Dedifferentiated amniotic fluid mesenchymal stem cell (primary cell): ENCODE measurements around the gene PIAS3.
"Not testable (repeated sequence)": the region's sequence is repeated elsewhere in the genome, so short reads cannot be mapped to it uniquely, and the experiment has no call there.

Source experiments
- DNase-seq: peaks from one replicate; pipeline ENCODE4 v3.0.0-alpha.2; 2016; ENCODE audit errors: extremely low spot score

Gene PIAS3

DNA sequence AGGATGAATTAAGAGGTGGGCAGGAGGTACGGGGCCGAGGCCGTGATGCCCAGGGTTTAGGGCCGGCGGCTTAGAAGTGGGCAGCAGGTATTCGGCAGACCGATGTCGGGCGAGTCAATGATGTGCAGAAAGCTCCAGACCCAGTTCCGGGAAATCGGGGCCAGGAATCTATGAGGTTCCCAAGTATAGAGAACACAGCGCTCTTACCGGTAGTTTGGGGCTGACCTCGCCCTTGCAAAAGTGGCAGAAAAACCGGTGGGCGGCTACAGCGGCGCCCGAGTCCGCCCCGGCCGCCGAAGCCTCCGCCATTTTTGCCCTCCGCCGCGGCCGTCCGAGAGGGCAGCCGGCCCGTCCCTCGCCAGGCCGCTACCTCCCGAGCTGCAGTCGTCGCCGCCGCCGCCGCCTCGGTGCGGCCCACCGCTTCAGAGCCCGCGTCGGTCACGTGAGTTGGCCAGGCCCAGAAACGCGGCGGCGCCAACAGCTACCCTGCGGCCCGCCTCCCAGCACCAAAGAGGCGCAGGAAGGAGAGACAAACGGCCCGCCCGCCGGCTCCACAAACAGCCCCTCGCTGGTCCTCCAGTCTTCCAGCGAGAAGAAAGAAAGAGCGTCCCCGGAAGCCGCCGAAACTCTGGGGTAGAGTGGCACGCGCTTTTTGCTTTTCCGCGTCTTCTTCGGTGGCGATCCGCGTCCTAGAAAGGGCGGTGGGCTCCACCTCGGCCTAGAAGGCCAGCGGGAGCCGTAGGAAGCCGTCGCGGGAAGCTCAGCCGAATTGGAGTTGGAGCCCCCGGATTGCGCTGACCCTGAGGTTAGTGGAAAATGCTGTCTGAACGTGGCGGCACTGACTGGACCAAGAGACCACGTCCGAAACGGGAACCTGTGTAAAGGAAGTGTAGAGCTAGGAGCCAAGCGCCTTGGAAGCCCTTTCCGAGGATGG, 35.0 kb downstream of the PIAS3 start, which contains the start of the genes POLR3C and RNF115:
POLR3C (plus strand) TSS at position 636 of the 934 bp plus-strand sequence. CDS start 1,577 bp downstream, outside the sequence.
RNF115 (minus strand) TSS at position 531 of the 934 bp plus-strand sequence; CDS start at position 309, 222 bp downstream.
- DNase-seq = peak; percentile 86

DNA sequence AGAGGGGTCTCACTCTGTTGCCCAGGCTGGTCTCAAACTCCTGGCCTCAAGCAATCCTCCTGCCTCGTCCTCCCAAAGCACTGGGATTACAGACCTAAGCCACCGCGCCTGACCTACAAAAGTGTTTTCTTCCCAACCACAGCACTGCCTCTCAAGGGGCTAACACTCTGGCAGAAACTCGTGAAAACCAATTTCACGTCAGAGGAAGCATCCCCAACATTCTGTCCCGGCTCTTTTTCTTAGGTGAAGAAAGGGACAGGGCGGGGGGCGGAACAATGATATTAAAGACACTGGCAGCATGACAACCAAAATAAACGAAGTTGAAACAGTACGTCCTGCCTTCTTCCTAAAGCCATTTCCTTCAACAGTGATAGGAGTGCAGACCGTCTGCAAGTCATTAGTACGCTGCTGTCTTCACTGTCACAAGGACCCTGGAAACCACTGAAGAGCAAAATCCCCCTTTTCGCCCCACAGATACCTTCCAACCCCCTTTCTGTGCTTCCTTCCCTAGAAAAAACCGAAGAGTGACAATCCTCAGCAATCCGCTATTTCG, 36.0 kb downstream of the PIAS3 start:
- DNase-seq = not testable (repeated sequence)

DNA sequence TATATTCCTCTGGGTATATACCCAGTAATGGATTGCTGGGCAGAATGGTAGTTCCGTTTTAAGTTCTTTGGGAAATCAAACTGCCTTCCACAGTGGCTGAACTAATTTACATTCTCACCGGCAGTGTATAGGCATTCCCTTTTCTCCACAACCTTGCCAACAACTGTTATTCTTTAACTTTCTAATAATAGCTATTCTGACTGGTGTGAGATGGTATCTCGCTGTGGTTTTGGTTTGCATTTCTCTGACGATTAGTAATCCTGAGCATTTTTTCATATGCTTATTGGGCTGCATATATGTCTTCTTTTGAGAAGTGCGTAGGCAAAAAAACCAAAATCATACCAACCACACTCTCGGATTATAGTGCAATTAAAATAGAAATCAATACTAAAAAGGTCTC, 40.8 kb downstream of the PIAS3 start:
- DNase-seq = not testable (repeated sequence)

DNA sequence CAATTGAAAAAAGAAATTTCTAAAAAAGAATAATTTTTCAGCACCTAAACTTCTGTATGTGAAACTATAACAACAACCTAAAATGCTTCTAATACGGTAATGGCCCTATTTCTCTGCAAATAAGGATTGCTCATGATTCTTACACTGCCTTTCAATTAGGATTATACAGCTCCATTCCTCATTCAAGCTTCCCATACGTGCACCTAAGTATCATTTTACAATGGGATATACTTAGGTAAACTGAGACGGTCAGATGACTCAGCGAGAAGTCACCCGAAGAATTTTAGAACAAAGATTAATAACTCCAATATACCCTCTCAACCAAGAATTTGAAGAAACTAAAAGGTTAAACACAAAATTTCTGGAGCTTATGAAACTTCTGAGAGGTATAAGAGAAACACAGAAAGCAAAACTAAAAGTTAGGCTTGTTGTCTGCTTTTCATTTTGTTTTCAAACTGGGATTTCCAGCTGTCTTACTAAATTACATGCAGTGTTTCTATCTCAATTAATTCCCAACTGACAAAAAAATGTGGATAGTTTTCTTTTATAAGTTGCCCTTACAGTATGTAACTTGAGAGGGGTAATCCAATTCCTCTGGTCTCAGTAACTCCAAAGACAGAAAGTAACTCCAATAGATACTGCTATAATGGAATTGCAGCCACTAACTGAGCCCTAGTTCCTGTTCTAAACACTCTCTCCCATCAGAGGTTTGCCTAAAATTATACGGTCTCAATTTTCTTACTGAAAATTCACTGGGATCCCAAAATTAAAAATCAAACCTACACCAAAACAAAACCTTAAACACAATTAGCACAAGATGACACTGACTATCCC, 45.7 kb downstream of the PIAS3 start:
- not testable (repeated sequence) for DNase-seq

DNA sequence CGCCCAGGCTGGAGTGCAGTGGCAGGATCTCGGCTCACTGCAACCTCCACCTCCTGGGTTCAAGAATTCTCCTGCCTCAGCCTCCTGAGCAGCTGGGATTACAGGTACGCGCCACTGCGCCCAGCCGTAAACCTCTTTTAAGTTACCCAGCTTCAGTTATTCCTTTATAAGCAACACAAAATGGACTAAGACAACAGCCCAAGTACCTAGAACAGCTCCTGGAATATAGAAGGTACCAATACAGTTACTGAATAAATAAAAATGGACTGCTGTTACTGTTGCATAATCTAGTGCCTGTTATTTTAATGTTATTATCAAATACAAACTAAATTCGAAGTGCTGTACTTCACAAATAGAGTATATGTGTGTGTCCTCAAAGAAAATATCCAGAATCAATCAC, 52.0 kb downstream of the PIAS3 start:
- no peak for DNase-seq

DNA sequence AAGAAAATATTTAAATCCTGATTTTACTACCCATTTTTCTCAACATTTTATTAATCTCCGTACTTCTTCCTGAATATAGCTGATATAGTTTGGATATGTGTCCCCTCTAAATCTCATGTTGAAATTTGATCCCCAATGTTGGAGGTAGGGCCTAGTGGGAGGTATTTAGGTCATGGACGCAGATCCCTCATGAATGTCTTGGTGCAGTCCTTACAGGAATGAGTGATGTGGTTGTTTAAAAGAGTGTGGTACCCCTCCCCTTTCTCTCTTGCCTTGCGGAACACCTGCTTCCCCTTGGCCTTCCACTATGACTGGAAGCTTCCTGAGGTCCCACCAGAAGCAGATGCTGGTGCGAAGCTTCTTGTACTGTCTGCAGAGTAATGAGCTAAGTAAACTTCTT, 52.5 kb downstream of the PIAS3 start:
- no peak for DNase-seq

DNA sequence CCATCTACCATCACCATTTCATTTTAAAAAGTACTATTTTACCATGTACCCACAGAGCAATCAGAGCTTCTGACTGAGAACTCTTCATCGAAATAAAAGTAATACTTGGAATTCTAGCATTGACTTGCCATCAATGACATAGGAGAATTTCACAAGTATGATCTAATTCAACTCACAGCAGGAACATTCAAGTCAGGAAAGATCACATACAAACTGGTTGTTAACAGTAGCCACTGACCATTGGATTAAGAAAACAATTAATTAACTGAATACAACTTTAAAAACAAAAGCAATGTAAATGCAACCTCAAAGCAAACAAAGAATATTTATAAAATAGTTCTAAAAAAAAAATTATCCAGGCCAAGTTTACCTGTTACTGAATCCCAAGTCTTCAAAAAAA, 53.8 kb downstream of the PIAS3 start:
- no peak for DNase-seq

DNA sequence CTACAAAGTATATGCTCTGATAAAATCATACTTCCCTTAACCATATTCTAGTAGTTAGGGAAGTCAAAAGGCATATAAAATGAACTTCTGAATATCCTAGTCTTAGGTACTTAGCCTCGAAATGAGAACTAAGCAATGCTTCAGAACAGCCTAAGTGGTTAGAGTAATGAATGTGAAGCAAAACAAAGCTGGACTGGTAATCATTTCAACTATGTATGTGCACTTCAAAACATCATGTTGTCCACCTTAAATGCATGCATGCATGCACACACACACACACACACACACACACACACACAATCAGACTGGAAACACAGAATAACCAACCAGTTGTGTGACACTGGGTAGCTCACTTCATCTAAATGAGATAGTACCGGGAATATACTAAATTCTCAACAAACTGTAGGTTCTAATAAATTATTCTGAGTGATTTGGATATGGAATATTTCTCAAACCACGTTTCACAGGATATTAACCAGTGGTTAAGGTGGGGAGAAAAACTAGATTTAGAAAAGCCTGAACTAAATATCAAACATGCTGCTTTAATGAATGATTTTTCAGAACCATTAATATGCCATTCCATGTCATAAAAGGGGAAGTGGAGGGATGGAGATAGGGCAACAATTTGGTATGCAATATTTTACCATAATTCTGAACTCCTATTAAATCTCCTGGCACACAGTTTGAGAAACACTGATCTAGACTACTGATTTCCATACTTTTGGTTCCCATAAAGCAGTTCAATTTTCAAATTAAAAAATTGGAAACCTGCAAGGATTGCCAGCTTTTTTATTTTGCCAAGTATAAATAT, 54.4 kb downstream of the PIAS3 start:
- no peak for DNase-seq

DNA sequence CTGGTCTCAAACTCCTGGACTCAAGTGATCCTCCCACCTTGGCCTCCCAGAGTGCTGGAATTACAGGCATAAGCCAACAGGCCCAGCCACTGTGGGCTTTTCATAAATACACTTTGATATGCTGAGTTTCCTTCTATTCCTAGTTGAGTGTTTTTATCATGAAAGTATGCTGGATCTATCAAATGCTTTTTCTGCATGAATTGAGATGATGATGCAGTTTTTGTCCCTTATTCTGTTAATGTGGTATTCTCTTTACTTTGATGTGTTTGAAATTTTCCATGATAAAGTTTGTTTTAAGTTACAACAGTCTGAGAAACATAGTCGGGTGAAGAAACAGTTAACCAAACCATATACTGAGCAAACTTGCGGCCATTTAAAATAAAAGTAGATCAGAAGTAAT, 59.1 kb downstream of the PIAS3 start:
- no peak for DNase-seq
